A172 (cell line): ENCODE results near the gene MAD1L1. TPM values are rescaled to one million over a fixed set of nuclear protein-coding genes. Genes with fewer than 3 reads are reported as not detected.
"Not testable (repeated sequence)": the region's sequence is repeated elsewhere in the genome, so short reads cannot be mapped to it uniquely, and the experiment has no call there.

Source experiments
- DNase-seq: peaks from one replicate; pipeline ENCODE4 v3.0.0-alpha.2; 2015; ENCODE audit warnings: low spot score
- total RNA-seq: library from RNA; depleted of rRNA; stranded (reverse); fragments of >200 nt; shearing (Covaris generic); gene quantifications from 2 replicates; pipeline ENCODE4 v1.2.3, GENCODE V29; 2014

The MAD1L1 gene
- total RNA-seq, 1 experiment from 2014 or later: 127 TPM

GRCh38 chr7:2068693-2069471 is 163.9 kb downstream of the MAD1L1 start:
- no peak for DNase-seq

GRCh38 chr7:2066251-2066919 is 166.4 kb downstream of the MAD1L1 start:
- DNase-seq: no peak

- no peak for DNase-seq
Observed at GRCh38 chr7:2065528-2065927, 167.2 kb downstream of the MAD1L1 start.

GRCh38 chr7:2063563-2064260 is 169.0 kb downstream of the MAD1L1 start:
- peak; percentile 41 for DNase-seq

- DNase-seq: no peak
Observed at GRCh38 chr7:2062648-2063047, 170.1 kb downstream of the MAD1L1 start.

GRCh38 chr7:2060701-2061100 is 172.0 kb downstream of the MAD1L1 start:
- no peak for DNase-seq

- DNase-seq: no peak
Observed at GRCh38 chr7:2059964-2060700, 172.6 kb downstream of the MAD1L1 start.

GRCh38 chr7:2058246-2058645 is 174.5 kb downstream of the MAD1L1 start:
- not testable (repeated sequence) for DNase-seq

- no peak for DNase-seq
Observed at GRCh38 chr7:2055956-2056355, 176.8 kb downstream of the MAD1L1 start.

- DNase-seq: no peak
Observed at GRCh38 chr7:2054927-2055326, 177.8 kb downstream of the MAD1L1 start.

- no peak for DNase-seq
Observed at GRCh38 chr7:2053395-2053794, 179.3 kb downstream of the MAD1L1 start.

- DNase-seq: no peak
Observed at GRCh38 chr7:2052657-2053048, 180.1 kb downstream of the MAD1L1 start.

- no peak for DNase-seq
Observed at GRCh38 chr7:2051707-2052656, 180.8 kb downstream of the MAD1L1 start.

GRCh38 chr7:2050511-2050866 is 182.3 kb downstream of the MAD1L1 start:
- DNase-seq: no peak

GRCh38 chr7:2049782-2050510 is 182.8 kb downstream of the MAD1L1 start:
- DNase-seq: no peak

GRCh38 chr7:2049111-2049781 is 183.5 kb downstream of the MAD1L1 start:
- DNase-seq: no peak

GRCh38 chr7:2048531-2048930 is 184.2 kb downstream of the MAD1L1 start:
- no peak for DNase-seq

- no peak for DNase-seq
Observed at GRCh38 chr7:2048006-2048405, 184.7 kb downstream of the MAD1L1 start.
